PC-3 (cell line): ENCODE data around the gene TRABD2B. TPM values are rescaled to one million over a fixed set of nuclear protein-coding genes. Genes with fewer than 3 reads are reported as not detected.

Experiments
- ATAC-seq: fragments of 200-7000 bp; cut with Tn5 transposase; 2 replicates; pipeline ENCODE4 v1.9.1; 2020; ENCODE audit warnings: mild to moderate bottlenecking, moderate library complexity
- Bru-seq: library from RNA; stranded (reverse); fragments of 400-500 nt; gene quantifications from one replicate; lab custom pipeline; 2021; lab: Mats Ljungman, UMichigan
- BruChase-seq, 2 experiments: library from RNA; stranded (reverse); fragments of 400-500 nt; gene quantifications; one replicate each; lab custom pipeline; 2021; lab: Mats Ljungman, UMichigan
- BruUV-seq: library from RNA; stranded (reverse); fragments of 400-500 nt; replicated peaks from 2 replicates; lab custom pipeline; 2021; lab: Mats Ljungman, UMichigan
- CTCF ChIA-PET: fragments of 300-600 bp; sonication (Branson Sonifier 250); formaldehyde crosslinking; loops from one replicate; lab custom pipeline; 2022; ENCODE audit warnings: antibody characterized with exemption; lab: Charles Lee
- POLR2A ChIA-PET: fragments of 300-600 bp; sonication (Branson Sonifier 250); formaldehyde crosslinking; loops from one replicate; lab custom pipeline; 2022; ENCODE audit warnings: antibody characterized with exemption; ENCODE audit not compliant: unreplicated experiment; lab: Charles Lee
- DNase-seq: peaks from one replicate; pipeline ENCODE4 v3.0.0-alpha.2; 2015
- H2AFZ ChIP-seq: fragments of 300-600 bp; sonication (generic); 2 replicates; pipeline ENCODE4 v1.6.0; 2016; ENCODE audit warnings: antibody characterized with exemption, low read length
- H3F3A ChIP-seq: fragments of 300-600 bp; sonication (generic); one replicate; pipeline ENCODE4 v1.6.0; 2017; ENCODE audit warnings: antibody characterized with exemption, low read length, control low read depth, mild to moderate bottlenecking; ENCODE audit not compliant: unreplicated experiment
- H3K27ac ChIP-seq: fragments of 300-600 bp; sonication (generic); 2 replicates; pipeline ENCODE4 v1.5.1; 2016; ENCODE audit warnings: mild to moderate bottlenecking, low read length
- H3K27me3 ChIP-seq: fragments of 300-600 bp; sonication (generic); 2 replicates; pipeline ENCODE4 v1.6.1; 2016; ENCODE audit warnings: low read length, mixed read lengths
- H3K36me3 ChIP-seq: fragments of 300-600 bp; sonication (generic); 2 replicates; pipeline ENCODE4 v1.6.1; 2016; ENCODE audit warnings: low read depth, mixed run types, low read length, mixed read lengths
- H3K4me1 ChIP-seq: fragments of 300-600 bp; sonication (generic); 2 replicates; pipeline ENCODE4 v1.5.1; 2016; ENCODE audit warnings: low read length; ENCODE audit not compliant: insufficient read depth
- H3K4me2 ChIP-seq: fragments of 300-600 bp; sonication (generic); 2 replicates; pipeline ENCODE4 v1.6.0; 2016; ENCODE audit warnings: low read length
- H3K4me3 ChIP-seq: fragments of 300-600 bp; sonication (generic); 2 replicates; pipeline ENCODE4 v1.5.1; 2016; ENCODE audit warnings: mild to moderate bottlenecking, low read length, mixed read lengths
- H3K79me2 ChIP-seq: fragments of 300-600 bp; sonication (generic); 2 replicates; pipeline ENCODE4 v1.6.1; 2017; ENCODE audit warnings: low read length, mixed read lengths
- H3K9ac ChIP-seq: fragments of 300-600 bp; sonication (generic); 2 replicates; pipeline ENCODE4 v1.6.0; 2016; ENCODE audit warnings: mild to moderate bottlenecking, low read length
- H3K9me2 ChIP-seq: fragments of 300-600 bp; sonication (generic); replicated peaks from 2 replicates; pipeline ENCODE4 v1.6.1; 2016; ENCODE audit warnings: mixed run types, low read length, mixed read lengths
- H3K9me3 ChIP-seq: fragments of 300-600 bp; sonication (generic); 2 replicates; pipeline ENCODE4 v1.6.1; 2016; ENCODE audit warnings: low read length, mixed read lengths
- H4K20me1 ChIP-seq: fragments of 300-600 bp; sonication (generic); 2 replicates; pipeline ENCODE4 v1.6.1; 2016; ENCODE audit warnings: low read length, mixed read lengths
- CTCF ChIP-seq: fragments of 300-600 bp; sonication (generic); conservative IDR thresholded peaks from 2 replicates; pipeline ENCODE4 v1.5.1; 2017; ENCODE audit warnings: antibody characterized with exemption, low read depth, mild to moderate bottlenecking, low read length
- EZH2 ChIP-seq: fragments of 300-600 bp; sonication (generic); IDR thresholded peaks from one replicate; pipeline ENCODE4 v1.6.1; 2017; ENCODE audit warnings: antibody characterized with exemption, mild to moderate bottlenecking, low read length; ENCODE audit not compliant: unreplicated experiment
- EZH2phosphoT487 ChIP-seq: fragments of 300-600 bp; sonication (generic); IDR thresholded peaks from 2 replicates; pipeline ENCODE4 v1.6.1; 2018; ENCODE audit warnings: mild to moderate bottlenecking, antibody characterized with exemption, low read length, borderline replicate concordance
- intact Hi-C: fragments of 100-400 bp; cut with micrococcal nuclease; formaldehyde crosslinking; loops from 2 replicates; pipeline ENCODE4 v1.9.0; 2023
- long read RNA-seq: library from polyadenylated mRNA; unstranded; transcript quantifications from one replicate; pipeline ENCODE4 v2.0.0, GENCODE V29; 2021; ENCODE audit not compliant: unreplicated experiment
- total RNA-seq: library from RNA; depleted of rRNA; stranded (reverse); fragments of >200 nt; gene quantifications from 2 replicates; pipeline ENCODE4 v1.2.3, GENCODE V29; 2014; rRNA removed

TRABD2B gene
- total RNA-seq, result 0.44 and 0.63 TPM in 2 replicates
- Bru-seq, nascent RNA, result percentile 77 among the genes with signal in this experiment
- percentile 55 among the genes with signal in this experiment for BruChase-seq, experiment 1, labeled RNA remaining after a 6-hour chase
- percentile 77 among the genes with signal in this experiment for BruChase-seq, experiment 2, labeled RNA remaining after a 2-hour chase
- long read RNA-seq, full-length matches to known transcripts, result 2 of 28 reads
- long read RNA-seq, partial matches to known transcripts, result 13 of 28 reads
- long read RNA-seq, other reads (novel, unspliced or antisense), result 13 of 28 reads

DNA sequence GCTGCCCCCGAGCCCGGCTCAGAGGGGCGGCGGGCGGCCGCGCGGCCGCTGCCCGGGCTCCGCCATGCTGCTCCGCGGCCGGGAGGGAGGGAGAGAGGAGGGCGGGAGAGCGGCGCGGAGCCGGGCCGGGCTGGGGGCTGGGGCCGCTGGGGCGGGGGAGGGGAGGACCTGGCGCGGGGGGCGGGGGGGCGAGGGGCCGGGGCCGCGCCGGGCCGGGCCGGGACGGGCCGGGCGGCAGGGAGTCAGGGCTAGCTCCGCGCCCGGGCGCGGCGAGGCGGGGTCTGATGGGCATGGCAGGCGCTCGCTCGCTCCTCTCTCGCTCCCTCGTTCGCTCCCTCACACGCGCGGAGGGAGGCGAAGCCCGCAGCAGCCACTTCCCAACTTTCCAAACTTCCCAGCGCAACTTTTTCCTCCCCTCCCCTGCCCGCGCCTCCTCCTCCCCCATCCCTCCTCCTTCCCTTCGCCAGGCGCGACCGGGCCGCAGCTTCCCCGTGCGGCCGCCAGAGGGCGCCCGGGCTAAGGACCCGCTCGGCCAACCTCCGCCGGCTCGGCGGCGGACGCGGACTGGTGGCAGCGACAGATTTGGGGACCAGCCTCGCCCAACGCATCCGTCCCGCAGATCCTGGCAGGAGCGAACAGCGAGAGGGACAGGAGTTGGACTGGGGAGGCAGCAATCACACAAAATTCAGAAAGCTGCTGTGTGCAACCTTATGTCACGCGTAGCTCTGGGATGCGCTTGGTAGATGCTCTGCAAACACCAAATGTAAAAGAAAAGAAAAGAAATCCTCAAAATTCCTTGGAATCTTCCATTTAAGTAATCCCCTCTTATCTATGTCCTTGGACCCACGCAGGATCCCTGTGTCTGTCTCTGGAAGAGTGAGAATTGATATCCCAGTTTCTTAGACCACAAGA, at the start of gene TRABD2B:
Gene TRABD2B (minus strand): TSS at position 97 of the 912 bp plus-strand sequence.
- ATAC-seq, result peak; percentile 68
- H3K79me2 ChIP-seq, result peaks cover 15% of the 10 kb centered on the region
- TF ChIP-seq CTCF, result peak; percentile 90
- no peak for TF ChIP-seq EZH2
- no peaks in the 10 kb centered on the region; the same call in 1 of the 2 replicates for H3K36me3 ChIP-seq
- peaks cover 18% of the 10 kb centered on the region for H3K4me1 ChIP-seq
- intact Hi-C loops, result loop anchor here (1.0 to 10.0 kb wide), 5 partner anchors 64 to 260 kb away; no protein-coding TSS in a partner anchor
- POLR2A ChIA-PET, result interaction anchor here (0.6 kb wide), 1 partner anchor 29 kb away, joined by 4 read pairs; no protein-coding TSS in a partner anchor
- H2AFZ ChIP-seq, result peak within 1 kb of the TSS; percentile 79
- CTCF ChIA-PET, result interaction anchor here (0.5 to 2.1 kb wide), 13 partner anchors 16 to 1270 kb away, joined by 3 to 11 read pairs (median 5); no protein-coding TSS in a partner anchor
- H3K9me2 ChIP-seq, result no peaks in the 10 kb centered on the region
- no peak within 1 kb of the TSS for H3K27ac ChIP-seq
- no TSS peak for BruUV-seq
- peak within 1 kb of the TSS; percentile 74 for H3K4me3 ChIP-seq
- no peaks in the 10 kb centered on the region for H3K27me3 ChIP-seq
- no peaks in the 10 kb centered on the region for H4K20me1 ChIP-seq
- peak; percentile 84 for DNase-seq
- peak within 1 kb of the TSS; percentile 89 for H3K4me2 ChIP-seq
- peak within 1 kb of the TSS; percentile 69 for H3K9ac ChIP-seq
- no peaks in the 10 kb centered on the region for H3F3A ChIP-seq
- H3K9me3 ChIP-seq, result no peaks in the 10 kb centered on the region

GRCh38 chr1:48044311-48044710, 47.1 kb upstream of the TRABD2B start:
- CTCF ChIA-PET, result no interaction called here
- peaks cover 8% of the 10 kb centered on the region; the same call in 1 of the 2 replicates for H3K27me3 ChIP-seq

DNA sequence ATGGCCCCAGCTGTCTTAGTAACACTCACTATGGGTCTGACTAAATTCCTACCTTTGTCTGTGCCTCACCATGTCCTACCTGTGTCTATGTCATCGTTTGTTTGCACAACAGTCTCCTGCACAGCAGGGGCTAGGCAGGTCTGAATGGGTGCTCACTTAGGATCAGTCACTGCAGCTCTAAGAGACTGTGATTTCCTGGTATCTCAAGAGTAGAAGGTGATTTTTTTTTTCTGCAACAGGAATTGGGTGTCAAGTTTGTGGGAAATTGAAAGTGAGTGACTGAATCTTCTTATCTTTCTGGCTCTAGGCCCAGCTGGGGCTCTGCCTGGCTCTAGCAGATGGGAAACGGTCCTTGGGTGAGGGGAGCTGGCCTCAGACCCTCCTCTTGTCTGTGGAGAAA, 46.4 kb upstream of the TRABD2B start:
- H3K79me2 ChIP-seq, result no peaks in the 10 kb centered on the region
- no peaks in the 10 kb centered on the region for H4K20me1 ChIP-seq
- no peaks in the 10 kb centered on the region for H3K36me3 ChIP-seq
- H3K27ac ChIP-seq, result no peak overlapping the region
- no peaks in the 10 kb centered on the region for H3K9me2 ChIP-seq
- CTCF ChIA-PET, result no interaction called here
- no peak overlapping the region for H3K9ac ChIP-seq
- H3K4me1 ChIP-seq, result no peaks in the 10 kb centered on the region
- peaks cover 8% of the 10 kb centered on the region; the same call in 1 of the 2 replicates for H3K27me3 ChIP-seq
- H3K4me2 ChIP-seq, result no peak overlapping the region
- no peak overlapping the region for H2AFZ ChIP-seq
- DNase-seq, result peak; percentile 16
- POLR2A ChIA-PET, result no interaction called here
- intact Hi-C loops, result no loop called here
- BruUV-seq, result no TSS peak
- no peak overlapping the region for H3K4me3 ChIP-seq
- ATAC-seq, result no peak
- H3K9me3 ChIP-seq, result no peaks in the 10 kb centered on the region
- TF ChIP-seq EZH2 (no peak), CTCF (no peak), EZH2phosphoT487 (no peak)
- no peaks in the 10 kb centered on the region for H3F3A ChIP-seq

More at GRCh38 chr1:48044311-48044710, 47.1 kb upstream of the TRABD2B start:
- DNase-seq (no peak), ATAC-seq (no peak)
- Histone ChIP-seq H3K4me3 (no peak overlapping the region), H3K79me2 (no peaks in the 10 kb centered on the region), H3K27ac (no peak overlapping the region), H3K4me2 (no peak overlapping the region), H3F3A (no peaks in the 10 kb centered on the region), H3K9me2 (no peaks in the 10 kb centered on the region), H3K9ac (no peak overlapping the region), H2AFZ (no peak overlapping the region), H3K4me1 (no peaks in the 10 kb centered on the region), H4K20me1 (no peaks in the 10 kb centered on the region), H3K36me3 (no peaks in the 10 kb centered on the region), H3K9me3 (no peaks in the 10 kb centered on the region)
- no TSS peak for BruUV-seq
- POLR2A ChIA-PET, result no interaction called here
- no peak for TF ChIP-seq EZH2phosphoT487
- intact Hi-C loops, result no loop called here
